Measurements from ENCODE around the gene FAM162A.
A peak's percentile ranks its signal among the peaks of the same experiment; 100 is the strongest.

DNA sequence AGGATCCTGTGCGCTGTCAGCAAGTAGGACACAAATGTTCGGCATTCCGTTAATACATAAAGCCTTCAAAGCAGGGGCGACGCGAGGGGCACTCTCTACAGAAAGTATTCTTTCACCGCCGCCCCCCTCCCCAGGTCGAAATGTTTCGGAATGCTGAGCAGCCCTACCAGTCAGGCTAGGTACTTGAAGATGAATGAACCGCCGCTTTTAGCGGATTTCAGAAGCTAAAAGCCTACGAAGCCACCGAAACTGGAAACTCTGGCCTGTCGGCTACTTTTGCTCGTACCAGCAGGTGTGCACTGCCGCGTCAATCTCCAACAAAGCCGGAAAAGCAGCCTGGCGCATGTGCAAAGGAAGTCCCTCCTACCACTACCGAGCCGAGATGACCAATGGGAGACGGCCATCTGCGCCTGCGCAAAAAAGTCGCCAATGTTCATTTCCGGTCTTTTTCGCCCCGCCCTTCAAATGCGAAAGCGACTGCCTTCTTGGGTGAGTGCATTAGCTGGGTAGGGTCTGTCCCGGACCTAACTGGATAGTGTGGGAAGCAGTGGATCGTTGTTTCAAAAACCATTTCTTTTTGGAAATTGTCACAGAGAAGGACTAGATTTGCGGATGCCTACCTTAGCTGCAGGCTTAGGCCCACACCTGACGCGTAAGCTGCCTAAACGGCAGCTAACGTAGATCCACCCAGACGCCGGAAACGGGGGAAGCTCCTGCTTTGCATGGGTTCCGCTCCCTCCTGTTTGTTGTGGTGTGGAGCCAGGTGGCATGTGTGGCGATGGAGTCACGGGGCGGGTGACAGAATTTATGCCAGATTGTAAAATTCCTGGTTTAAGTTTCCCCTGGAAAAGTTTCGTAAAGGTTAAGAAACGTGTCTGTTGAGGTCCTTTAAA, 32.0 kb downstream of the FAM162A start, which contains the start of gene WDR5B:
- TF ChIP-seq POLR2A (IDR thresholded peaks at IDR 0.05; ENCODE audit: low read depth) (peak; percentile 71), POLR2AphosphoS5 (IDR thresholded peaks at IDR 0.05) (peak; percentile 92 to 95)
- TF ChIP-seq, protein P1, sequence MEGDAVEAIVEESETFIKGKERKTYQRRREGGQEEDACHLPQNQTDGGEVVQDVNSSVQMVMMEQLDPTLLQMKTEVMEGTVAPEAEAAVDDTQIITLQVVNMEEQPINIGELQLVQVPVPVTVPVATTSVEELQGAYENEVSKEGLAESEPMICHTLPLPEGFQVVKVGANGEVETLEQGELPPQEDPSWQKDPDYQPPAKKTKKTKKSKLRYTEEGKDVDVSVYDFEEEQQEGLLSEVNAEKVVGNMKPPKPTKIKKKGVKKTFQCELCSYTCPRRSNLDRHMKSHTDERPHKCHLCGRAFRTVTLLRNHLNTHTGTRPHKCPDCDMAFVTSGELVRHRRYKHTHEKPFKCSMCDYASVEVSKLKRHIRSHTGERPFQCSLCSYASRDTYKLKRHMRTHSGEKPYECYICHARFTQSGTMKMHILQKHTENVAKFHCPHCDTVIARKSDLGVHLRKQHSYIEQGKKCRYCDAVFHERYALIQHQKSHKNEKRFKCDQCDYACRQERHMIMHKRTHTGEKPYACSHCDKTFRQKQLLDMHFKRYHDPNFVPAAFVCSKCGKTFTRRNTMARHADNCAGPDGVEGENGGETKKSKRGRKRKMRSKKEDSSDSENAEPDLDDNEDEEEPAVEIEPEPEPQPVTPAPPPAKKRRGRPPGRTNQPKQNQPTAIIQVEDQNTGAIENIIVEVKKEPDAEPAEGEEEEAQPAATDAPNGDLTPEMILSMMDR (IDR thresholded peaks at IDR 0.05), result peak in 1 of 3 experiments; percentile 14
